Testis (tissue), 3 donors: ENCODE results near the gene TMBIM6. TPM values are rescaled to one million over a fixed set of nuclear protein-coding genes. Genes with fewer than 3 reads are reported as not detected.

Experiments
- DNase-seq: peaks from one replicate; pipeline ENCODE4 v3.0.0-alpha.2; 2019
- H3K27ac ChIP-seq, 2 donors: fragments of 200-600 bp; sonication (generic); one replicate each; pipeline ENCODE4 v1.5.1; 2019
- H3K27me3 ChIP-seq: fragments of 200-600 bp; sonication (generic); one replicate; pipeline ENCODE4 v1.5.1; 2019
- H3K36me3 ChIP-seq: fragments of 200-600 bp; sonication (generic); one replicate; pipeline ENCODE4 v1.5.1; 2017; ENCODE audit warnings: low read depth; ENCODE audit errors: missing control alignments
- H3K4me1 ChIP-seq: fragments of 200-600 bp; sonication (generic); one replicate; pipeline ENCODE4 v1.5.1; 2019
- H3K4me3 ChIP-seq, 2 donors: fragments of 200-600 bp; sonication (generic); one replicate each; pipeline ENCODE4 v1.5.1; 2017 to 2019
- H3K9me3 ChIP-seq: fragments of 200-600 bp; sonication (generic); one replicate; pipeline ENCODE4 v1.5.1; 2017
- CTCF ChIP-seq, 3 experiments: fragments of 450-650 bp in 2 of 3; fragments of 200-600 bp in 1 of 3; sonication (generic) in 1 of 3; IDR thresholded peaks; one replicate each; pipeline ENCODE4 v1.5.1; 2016 to 2019; ENCODE audit warnings: antibody characterized with exemption in 3 of 3, mild to moderate bottlenecking in 2 of 3, moderate library complexity in 1 of 3
- POLR2A ChIP-seq: fragments of 450-650 bp; IDR thresholded peaks from one replicate; pipeline ENCODE4 v1.6.1; 2017; ENCODE audit warnings: antibody characterized with exemption, mild to moderate bottlenecking, moderate library complexity
- WGBS, 2 donors: methylation state at CpG; one replicate each; pipeline ENCODE4 v1.1.5; 2018; 5-methylcytosine and 5-hydroxymethylcytosine counted together
- intact Hi-C: fragments of 100-400 bp; cut with DNase I; formaldehyde crosslinking; loops from one replicate; pipeline ENCODE4 v1.15.1; 2023; ENCODE audit warnings: low total_unique reads
- polyA plus RNA-seq: library from polyadenylated mRNA; stranded (reverse); fragments of 350-450 nt; fragmentation: Illumina TruSeq; extraction: RNeasy Lipid Tissue Mini Kit (QIAGEN cat#74804); gene quantifications from one replicate; pipeline ENCODE4 v1.2.3, GENCODE V29; 2014; ENCODE audit warnings: low read depth, low replicate concordance; ENCODE audit not compliant: insufficient read depth
- total RNA-seq, 2 donors: library from RNA; depleted of rRNA; stranded (reverse); fragments of >200 nt; gene quantifications; one replicate each; pipeline ENCODE4 v1.2.3, GENCODE V29; 2016

Gene TMBIM6
- total and polyA plus RNA-seq, 3 donors from 2014 or later: 407 to 618 (median 440) TPM

GRCh38 chr12:49783917-49784676 is 42.7 kb downstream of the TMBIM6 start:
- 41% methylated on average over 7 of the region's 7 CpGs for WGBS, 2 donors

GRCh38 chr12:49784756-49785409 is 43.5 kb downstream of the TMBIM6 start:
- H3K27me3 ChIP-seq: no peaks in the 10 kb centered on the region
- no peak overlapping the region for H3K4me3 ChIP-seq
- 94% methylated on average over 4 of the region's 4 CpGs for WGBS, 2 donors
- peaks cover 13% of the 10 kb centered on the region for H3K4me1 ChIP-seq
- H3K27ac ChIP-seq: no peak overlapping the region
- intact Hi-C loops: no loop called here
- no peaks in the 10 kb centered on the region for H3K9me3 ChIP-seq
- no peaks in the 10 kb centered on the region for H3K36me3 ChIP-seq
- no peak for TF ChIP-seq POLR2A
- no peak for TF ChIP-seq CTCF (IDR thresholded peaks at IDR 0.05)
- no peak for DNase-seq

More at GRCh38 chr12:49783917-49784676, 42.7 kb downstream of the TMBIM6 start:
- DNase-seq: no peak
- no peaks in the 10 kb centered on the region for H3K36me3 ChIP-seq
- H3K27ac ChIP-seq: no peak overlapping the region
- peaks cover 13% of the 10 kb centered on the region for H3K4me1 ChIP-seq
- TF ChIP-seq CTCF (IDR thresholded peaks at IDR 0.05) (no peak), POLR2A (no peak)
- no peaks in the 10 kb centered on the region for H3K9me3 ChIP-seq
- H3K4me3 ChIP-seq: no peak overlapping the region
- intact Hi-C loops: no loop called here
- no peaks in the 10 kb centered on the region for H3K27me3 ChIP-seq

GRCh38 chr12:49787672-49788071 is 46.3 kb downstream of the TMBIM6 start:
- H3K36me3 ChIP-seq: no peaks in the 10 kb centered on the region
- no peaks in the 10 kb centered on the region for H3K27me3 ChIP-seq
- no peaks in the 10 kb centered on the region for H3K9me3 ChIP-seq
- no peak overlapping the region for H3K27ac ChIP-seq
- TF ChIP-seq POLR2A (no peak), CTCF (IDR thresholded peaks at IDR 0.05) (no peak)
- no peak overlapping the region for H3K4me3 ChIP-seq
- intact Hi-C loops: no loop called here
- H3K4me1 ChIP-seq: peaks cover 13% of the 10 kb centered on the region
- DNase-seq: no peak
- WGBS, 2 donors: 94 to 96% methylated on average over 2 of the region's 2 CpGs

GRCh38 chr12:49789992-49790391 is 48.6 kb downstream of the TMBIM6 start:
- no peaks in the 10 kb centered on the region for H3K4me1 ChIP-seq
- no peak overlapping the region for H3K27ac ChIP-seq
- no peak for DNase-seq
- WGBS, 2 donors: 83 to 88% methylated on average over 3 of the region's 3 CpGs
- H3K4me3 ChIP-seq: no peak overlapping the region
- no peaks in the 10 kb centered on the region for H3K9me3 ChIP-seq
- no peaks in the 10 kb centered on the region for H3K27me3 ChIP-seq
- intact Hi-C loops: no loop called here
- no peak for TF ChIP-seq CTCF (IDR thresholded peaks at IDR 0.05)
- no peak for TF ChIP-seq POLR2A
- no peaks in the 10 kb centered on the region for H3K36me3 ChIP-seq
